ENCODE results near the gene TOGARAM1.

The TOGARAM1 gene

GRCh38 chr14:44963775-44964380 is 1.9 kb downstream of the TOGARAM1 start:
- TF ChIP-seq CTCF (IDR thresholded peaks at IDR 0.05; ENCODE audit: low read depth, low read length): no peak
- H3K4me3 ChIP-seq (ENCODE audit: low read depth, low read length): no peak overlapping the region
- peaks cover 5% of the 10 kb centered on the region for H3K36me3 ChIP-seq
- H3K27me3 ChIP-seq (ENCODE audit: insufficient read depth, low read depth, severe bottlenecking): no peaks in the 10 kb centered on the region
- H3K9me3 ChIP-seq (ENCODE audit: severe bottlenecking): peaks cover 20% of the 10 kb centered on the region
- no peak overlapping the region for H3K27ac ChIP-seq
- no peak for DNase-seq

DNA sequence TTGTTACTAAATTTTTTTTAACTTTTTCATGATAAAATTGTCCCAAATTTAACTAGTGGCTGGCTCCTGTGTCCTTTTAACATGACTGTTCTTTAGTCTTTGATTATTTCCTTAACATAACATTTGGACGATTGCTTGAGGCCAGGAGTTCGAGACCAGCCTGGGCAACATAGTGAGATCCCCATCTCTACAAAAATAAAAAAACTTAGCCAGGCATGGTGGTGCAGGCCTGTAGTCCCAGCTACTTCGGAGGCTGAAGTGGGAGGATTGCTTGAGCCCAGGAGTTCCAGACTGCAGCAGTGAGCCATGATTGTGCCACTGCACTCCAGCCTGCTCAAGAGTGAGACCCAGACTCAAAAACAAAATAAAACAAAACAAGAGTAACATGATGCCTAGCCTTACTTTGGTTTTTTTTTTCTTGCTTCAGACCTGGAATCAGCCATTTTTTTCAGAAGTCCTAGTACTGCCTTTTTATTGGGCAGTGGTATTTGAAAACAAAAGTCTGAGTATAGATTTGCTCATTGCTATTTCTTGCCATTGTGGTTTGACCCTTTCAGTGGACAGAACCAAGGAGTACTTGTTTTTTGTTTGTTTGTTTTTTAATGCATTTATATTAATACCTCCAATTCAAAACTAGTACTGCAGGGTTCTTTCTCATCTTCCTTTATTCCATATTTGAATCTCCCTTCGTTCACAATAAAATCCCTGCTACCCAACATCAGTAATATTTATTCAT is 4.8 kb downstream of the TOGARAM1 start:
- no peak for DNase-seq
- no peak overlapping the region for H3K4me3 ChIP-seq (ENCODE audit: low read depth, low read length)
- H3K36me3 ChIP-seq: peaks cover 9% of the 10 kb centered on the region
- peaks cover 20% of the 10 kb centered on the region for H3K9me3 ChIP-seq (ENCODE audit: severe bottlenecking)
- H3K27ac ChIP-seq: no peak overlapping the region
- no peak for TF ChIP-seq CTCF (IDR thresholded peaks at IDR 0.05; ENCODE audit: low read depth, low read length)
- no peaks in the 10 kb centered on the region for H3K27me3 ChIP-seq (ENCODE audit: insufficient read depth, low read depth, severe bottlenecking)

- Histone ChIP-seq H3K36me3 (peaks cover 9% of the 10 kb centered on the region), H3K9me3 (ENCODE audit: severe bottlenecking) (peaks cover 5% of the 10 kb centered on the region), H3K27me3 (ENCODE audit: insufficient read depth, low read depth, severe bottlenecking) (no peaks in the 10 kb centered on the region), H3K4me3 (ENCODE audit: low read depth, low read length) (no peak overlapping the region), H3K27ac (no peak overlapping the region)
- no peak for DNase-seq
- no peak for TF ChIP-seq CTCF (IDR thresholded peaks at IDR 0.05; ENCODE audit: low read depth, low read length)
Observed at GRCh38 chr14:44968714-44969113, 6.7 kb downstream of the TOGARAM1 start.

GRCh38 chr14:44970907-44971306 is 8.9 kb downstream of the TOGARAM1 start:
- no peaks in the 10 kb centered on the region for H3K27me3 ChIP-seq (ENCODE audit: insufficient read depth, low read depth, severe bottlenecking)
- DNase-seq: no peak
- no peak overlapping the region for H3K4me3 ChIP-seq (ENCODE audit: low read depth, low read length)
- no peaks in the 10 kb centered on the region for H3K9me3 ChIP-seq (ENCODE audit: severe bottlenecking)
- no peak overlapping the region for H3K27ac ChIP-seq
- TF ChIP-seq CTCF (IDR thresholded peaks at IDR 0.05; ENCODE audit: low read depth, low read length): no peak
- H3K36me3 ChIP-seq: peaks cover 9% of the 10 kb centered on the region

- no peak for TF ChIP-seq CTCF (IDR thresholded peaks at IDR 0.05; ENCODE audit: low read depth, low read length)
- H3K9me3 ChIP-seq (ENCODE audit: severe bottlenecking): no peaks in the 10 kb centered on the region
- H3K4me3 ChIP-seq (ENCODE audit: low read depth, low read length): no peak overlapping the region
- H3K27me3 ChIP-seq (ENCODE audit: insufficient read depth, low read depth, severe bottlenecking): no peaks in the 10 kb centered on the region
- DNase-seq: no peak
- peaks cover 9% of the 10 kb centered on the region for H3K36me3 ChIP-seq
- H3K27ac ChIP-seq: no peak overlapping the region
Observed at GRCh38 chr14:44971459-44971858, 9.5 kb downstream of the TOGARAM1 start.
